ENCODE data around the gene DEFB131B. TPM values are rescaled to one million over a fixed set of nuclear protein-coding genes. Genes with fewer than 3 reads are reported as not detected.
A peak's percentile ranks its signal among the peaks of the same experiment; 100 is the strongest.
"Not testable (repeated sequence)": the region's sequence is repeated elsewhere in the genome, so short reads cannot be mapped to it uniquely, and the experiment has no call there.

DEFB131B gene
- total and polyA plus RNA-seq, 9 of the 15 experiments (the other 6 are each of a cell fraction or from before 2014, with no cell fraction given): not detected

DNA sequence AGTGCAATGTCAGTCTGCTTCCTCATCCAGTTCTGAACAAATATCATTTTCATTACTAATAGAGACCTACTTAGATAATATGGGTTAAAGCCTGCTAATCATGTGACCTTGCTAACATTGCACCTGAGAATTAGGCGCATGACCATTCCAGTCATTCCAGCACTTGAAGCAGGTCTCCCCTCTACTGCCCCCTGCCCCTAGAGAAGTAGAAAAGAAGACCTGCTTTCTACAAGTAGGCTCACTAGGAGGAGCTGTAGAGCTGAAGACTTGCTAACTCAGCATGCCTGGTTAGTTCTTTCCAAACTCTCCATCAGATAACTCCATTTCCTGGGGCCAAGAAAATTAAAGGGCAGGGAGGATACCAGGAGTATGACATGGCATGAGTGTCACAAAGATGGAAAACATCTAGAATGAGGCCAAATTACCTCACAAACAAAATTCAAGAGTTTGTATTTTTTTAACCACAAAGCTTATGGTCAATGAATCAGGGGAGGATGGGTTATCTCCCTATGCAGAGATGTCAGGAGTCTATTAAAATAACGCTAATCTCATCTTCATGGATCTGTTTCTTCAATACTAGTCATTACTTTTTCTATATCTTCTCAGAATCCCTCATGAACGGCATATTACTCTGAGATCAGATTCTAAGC lies 14.2 kb upstream of the DEFB131B start:
- H2AFZ ChIP-seq (ENCODE audit: low read depth, low read length); in situ Hi-C loops (cut with MboI); H3K4me3 ChIP-seq; H3K4me1 ChIP-seq (replicated peaks in 1 of 2; ENCODE audit: control insufficient read depth in 2 of 2, insufficient read depth in 2 of 2, low read length in 2 of 2); H3K79me2 ChIP-seq (ENCODE audit: control insufficient read depth, insufficient read depth, low read length); H3K27me3 ChIP-seq (ENCODE audit: control insufficient read depth in 2 of 2, insufficient read depth in 2 of 2, low read length in 2 of 2); H3K9ac ChIP-seq (ENCODE audit: insufficient read depth in 1 of 2, low read depth in 2 of 2, low read length in 2 of 2); H3K4me2 ChIP-seq (ENCODE audit: insufficient read depth, low read length); H3K27ac ChIP-seq (ENCODE audit: extremely low read depth, low read depth, low read length); H3K36me3 ChIP-seq (ENCODE audit: control insufficient read depth, insufficient read depth, low read length); BruUV-seq (replicated peaks); H3K9me3 ChIP-seq (replicated peaks; ENCODE audit: control insufficient read depth, insufficient read depth, low read depth, low read length); H3K9me1 ChIP-seq (ENCODE audit: control insufficient read depth, insufficient read depth, low read length); H4K20me1 ChIP-seq (replicated peaks; ENCODE audit: control insufficient read depth, insufficient read depth, low read length); TF ChIP-seq ATF1 (CRISPR knock-in tag; IDR thresholded peaks at IDR 0.05); TOE1 (CRISPR knock-in tag; IDR thresholded peaks at IDR 0.05; ENCODE audit: borderline replicate concordance, low read depth): not testable (repeated sequence)
- 7% methylated on average over 3 of the region's 3 CpGs for WGBS (ENCODE audit: insufficient coverage, low coverage, missing lambda C conversion rate)
- POLR2A ChIA-PET: interaction anchor here (0.6 kb wide), 1 partner anchor 434 kb away, joined by 3 read pairs; no protein-coding TSS in a partner anchor
- intact Hi-C loops (cut with micrococcal nuclease): loop anchor here (5.0 kb wide), 1 partner anchor 133 kb away; the partner anchor contains the start of gene IL18BP
- FAIRE-seq (peak; percentile 82), DNase-seq (ENCODE audit: extremely low read depth in 1 of 4, low spot score in 3 of 4) (peak in 1 of 4 experiments; percentile 82), ATAC-seq (peak; percentile 100)
- CTCF ChIA-PET (ENCODE audit: low intra/inter-chr PET ratio): interaction anchor here (0.5 to 0.6 kb wide), 2 partner anchors 13 to 1322 kb away, joined by 3 read pairs; no protein-coding TSS in a partner anchor
- 0 out of 2 replicates have a peak, but pooled peaks have one; percentile 28 for TF ChIP-seq SMC3 (conservative IDR thresholded peaks at IDR 0.05; ENCODE audit: insufficient read depth, low read depth, low read length)
- 0 out of 2 replicates have a peak, but pooled peaks have one; percentile 31 for TF ChIP-seq DPF2 (IDR thresholded peaks at IDR 0.05)
- peak; percentile 70 for TF ChIP-seq TFE3 (CRISPR knock-in tag; IDR thresholded peaks at IDR 0.05)
- TF ChIP-seq RAD51 (IDR thresholded peaks at IDR 0.05; ENCODE audit: borderline replicate concordance, low read depth): peak; percentile 62
- peak; percentile 64 for TF ChIP-seq MAFK (IDR thresholded peaks at IDR 0.05; ENCODE audit: low read length)
- peak; percentile 96 for TF ChIP-seq HMBOX1 (IDR thresholded peaks at IDR 0.05)
- TF ChIP-seq GATA2 (CRISPR knock-in tag; IDR thresholded peaks at IDR 0.05): 0 out of 2 replicates have a peak, but pooled peaks have one; percentile 9
- peak; percentile 28; the same call in 1 of the 2 replicates for TF ChIP-seq CEBPB (tag; IDR thresholded peaks at IDR 0.05)
- TF ChIP-seq, protein P1, sequence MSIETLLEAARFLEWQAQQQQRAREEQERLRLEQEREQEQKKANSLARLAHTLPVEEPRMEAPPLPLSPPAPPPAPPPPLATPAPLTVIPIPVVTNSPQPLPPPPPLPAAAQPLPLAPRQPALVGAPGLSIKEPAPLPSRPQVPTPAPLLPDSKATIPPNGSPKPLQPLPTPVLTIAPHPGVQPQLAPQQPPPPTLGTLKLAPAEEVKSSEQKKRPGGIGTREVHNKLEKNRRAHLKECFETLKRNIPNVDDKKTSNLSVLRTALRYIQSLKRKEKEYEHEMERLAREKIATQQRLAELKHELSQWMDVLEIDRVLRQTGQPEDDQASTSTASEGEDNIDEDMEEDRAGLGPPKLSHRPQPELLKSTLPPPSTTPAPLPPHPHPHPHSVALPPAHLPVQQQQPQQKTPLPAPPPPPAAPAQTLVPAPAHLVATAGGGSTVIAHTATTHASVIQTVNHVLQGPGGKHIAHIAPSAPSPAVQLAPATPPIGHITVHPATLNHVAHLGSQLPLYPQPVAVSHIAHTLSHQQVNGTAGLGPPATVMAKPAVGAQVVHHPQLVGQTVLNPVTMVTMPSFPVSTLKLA (conservative IDR thresholded peaks at IDR 0.05): peak in 1 of 2 experiments; percentile 39; a peak in 1 of 4 replicates
- TF ChIP-seq TRIM24 (IDR thresholded peaks at IDR 0.05): peak in 1 of 2 experiments; percentile 21; a peak in 1 of 4 replicates
- peak; percentile 76 for TF ChIP-seq EHMT2 (IDR thresholded peaks at IDR 0.05)
- TF ChIP-seq CTBP1 (IDR thresholded peaks at IDR 0.05; ENCODE audit: borderline replicate concordance): 0 out of 2 replicates have a peak, but pooled peaks have one; percentile 31
- 0 out of 2 replicates have a peak, but pooled peaks have one; percentile 23 for TF ChIP-seq ATF1 (tag; IDR thresholded peaks at IDR 0.05)
- 0 out of 2 replicates have a peak, but pooled peaks have one; percentile 32 for TF ChIP-seq SMARCE1 (IDR thresholded peaks at IDR 0.05)
- TF ChIP-seq MAFF (IDR thresholded peaks at IDR 0.05; ENCODE audit: low read length): peak; percentile 58
- peak; percentile 75 for TF ChIP-seq TOE1 (IDR thresholded peaks at IDR 0.05; ENCODE audit: borderline replicate concordance)
- TF ChIP-seq ZNF316 (IDR thresholded peaks at IDR 0.05): peak; percentile 97
- peak; percentile 93 for TF ChIP-seq MAFG (tag; conservative IDR thresholded peaks at IDR 0.05)
- TF ChIP-seq L3MBTL2 (IDR thresholded peaks at IDR 0.05): peak; percentile 38; the same call in 1 of the 2 replicates

Data from K562 (cell line).